Muscle of leg (tissue), 11 donors: ENCODE measurements around the gene NPAS3. TPM values are rescaled to one million over a fixed set of nuclear protein-coding genes. Genes with fewer than 3 reads are reported as not detected.

Source experiments
- DNase-seq: peaks from one replicate; pipeline ENCODE4 v3.0.0; 2013
- H3K27ac ChIP-seq: one replicate; pipeline ENCODE4 v1.5.1; 2013; ENCODE audit warnings: mild to moderate bottlenecking, low read length, control low read depth
- H3K27me3 ChIP-seq: one replicate; pipeline ENCODE4 v1.6.1; 2013; ENCODE audit warnings: low read length; ENCODE audit not compliant: control insufficient read depth, insufficient read depth
- H3K36me3 ChIP-seq: one replicate; pipeline ENCODE4 v1.6.1; 2013; ENCODE audit warnings: low read length; ENCODE audit not compliant: control insufficient read depth, insufficient read depth
- H3K4me1 ChIP-seq: one replicate; pipeline ENCODE4 v1.6.1; 2013; ENCODE audit warnings: low read length; ENCODE audit not compliant: control insufficient read depth, insufficient read depth
- H3K4me3 ChIP-seq: one replicate; pipeline ENCODE4 v1.5.1; 2013; ENCODE audit warnings: low read length, control low read depth
- H3K9me3 ChIP-seq: replicated peaks from 2 replicates; pipeline ENCODE4 v1.6.1; 2013; ENCODE audit warnings: low read depth, low read length; ENCODE audit not compliant: control insufficient read depth
- WGBS: methylation state at CpG from one replicate; pipeline ENCODE4 v1.1.5; 2013; ENCODE audit warnings: missing lambda C conversion rate; ENCODE audit not compliant: insufficient coverage; 5-methylcytosine and 5-hydroxymethylcytosine counted together
- polyA plus RNA-seq, 8 donors: library from polyadenylated mRNA; unstranded; fragments of 120-200 nt; gene quantifications; one replicate each; pipeline versions ENCODE4 v1.2.1 to v1.2.3, GENCODE V29; 2013; ENCODE audit warnings: inconsistent platforms in 1 of 8, low replicate concordance in 1 of 8; ENCODE audit not compliant: insufficient read length in 8 of 8, insufficient read depth in 1 of 8
- total RNA-seq: library from RNA; stranded (reverse); fragments of 120-200 nt; gene quantifications from one replicate; pipeline ENCODE4 v1.2.4, GENCODE V29; 2013

The NPAS3 gene
- total and polyA plus RNA-seq, 9 donors: 3.4 to 7.6 (median 5.1) TPM

- Histone ChIP-seq H3K27me3 (no peaks in the 10 kb centered on the region), H3K27ac (no peak overlapping the region), H3K9me3 (no peaks in the 10 kb centered on the region), H3K36me3 (no peaks in the 10 kb centered on the region), H3K4me3 (no peak overlapping the region), H3K4me1 (no peaks in the 10 kb centered on the region)
- 56% methylated on average over 1 of the region's 3 CpGs for WGBS
- no peak for DNase-seq
Observed at GRCh38 chr14:33650430-33650829, 711.8 kb downstream of the NPAS3 start.

DNA sequence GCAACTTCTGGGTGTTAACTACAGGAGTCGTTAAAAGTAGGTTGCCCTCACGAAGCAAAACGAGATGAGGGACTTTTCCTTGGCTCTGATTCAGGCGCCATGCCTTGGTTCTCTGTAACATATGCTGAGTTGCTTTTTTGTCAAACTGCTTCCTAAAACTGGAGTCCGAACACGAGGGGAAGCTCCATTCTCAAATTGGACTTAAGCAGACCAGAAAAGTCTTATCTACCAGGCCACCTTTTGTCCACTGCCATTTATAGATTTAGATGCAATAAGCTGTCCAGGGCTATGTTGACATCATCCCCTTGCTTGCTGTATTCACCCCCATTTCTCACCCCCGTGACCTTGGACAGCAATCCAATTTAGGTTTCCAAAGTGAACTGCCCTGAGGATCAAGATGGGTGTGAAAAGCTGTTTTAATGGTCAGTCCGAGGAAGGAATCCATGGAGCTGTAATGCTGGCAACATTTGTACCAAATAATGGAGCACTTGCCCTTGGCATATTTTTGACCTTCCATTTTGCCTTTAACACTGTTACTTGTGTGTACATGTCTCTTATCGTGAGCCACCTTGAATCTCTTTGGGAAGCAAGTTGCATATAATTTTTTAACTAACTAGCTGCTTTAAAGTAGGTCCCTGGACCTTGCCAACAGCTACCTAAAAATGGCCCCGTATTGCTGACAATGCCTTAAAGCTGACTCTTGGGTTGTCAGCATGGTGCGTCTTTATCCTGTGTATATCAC lies 714.1 kb downstream of the NPAS3 start:
- 87% methylated on average over 6 of the region's 11 CpGs for WGBS

GRCh38 chr14:33653308-33653695 lies 714.6 kb downstream of the NPAS3 start:
- peak; percentile 9 for DNase-seq
- no peaks in the 10 kb centered on the region for H3K27me3 ChIP-seq
- no peaks in the 10 kb centered on the region for H3K9me3 ChIP-seq
- no peaks in the 10 kb centered on the region for H3K36me3 ChIP-seq
- no peaks in the 10 kb centered on the region for H3K4me1 ChIP-seq
- H3K27ac ChIP-seq: no peak overlapping the region
- H3K4me3 ChIP-seq: no peak overlapping the region
- 83% methylated on average over 1 of the region's 6 CpGs for WGBS

More for the DNA sequence above, 714.1 kb downstream of the NPAS3 start:
- Histone ChIP-seq H3K4me1 (no peaks in the 10 kb centered on the region), H3K36me3 (no peaks in the 10 kb centered on the region), H3K27ac (no peak overlapping the region), H3K4me3 (no peak overlapping the region), H3K27me3 (no peaks in the 10 kb centered on the region), H3K9me3 (no peaks in the 10 kb centered on the region)
- no peak for DNase-seq

DNA sequence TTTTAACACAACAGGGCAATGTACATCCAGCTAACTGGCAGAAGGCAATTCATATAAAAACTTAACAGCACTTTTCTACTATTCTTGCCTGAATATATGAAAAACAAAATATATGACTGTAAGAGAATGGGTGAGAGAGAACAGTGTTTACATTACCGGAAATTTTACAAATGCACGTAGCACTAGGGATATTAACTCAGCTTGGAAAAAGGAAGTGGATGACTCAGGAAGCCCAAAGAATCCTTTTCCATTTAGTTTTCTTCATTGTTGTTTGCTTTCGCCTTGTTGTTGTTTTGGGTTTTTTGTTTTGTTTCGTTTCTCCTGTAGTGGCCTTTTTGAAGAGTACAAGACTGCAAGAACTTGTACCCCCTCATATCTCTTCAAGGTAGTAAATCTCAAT lies 716.7 kb downstream of the NPAS3 start:
- Histone ChIP-seq H3K9me3 (no peaks in the 10 kb centered on the region), H3K27me3 (no peaks in the 10 kb centered on the region), H3K4me1 (no peaks in the 10 kb centered on the region), H3K36me3 (no peaks in the 10 kb centered on the region), H3K4me3 (no peak overlapping the region), H3K27ac (no peak overlapping the region)
- no CpG with 5 or more reads among the region's 4 CpGs for WGBS
- DNase-seq: no peak

DNA sequence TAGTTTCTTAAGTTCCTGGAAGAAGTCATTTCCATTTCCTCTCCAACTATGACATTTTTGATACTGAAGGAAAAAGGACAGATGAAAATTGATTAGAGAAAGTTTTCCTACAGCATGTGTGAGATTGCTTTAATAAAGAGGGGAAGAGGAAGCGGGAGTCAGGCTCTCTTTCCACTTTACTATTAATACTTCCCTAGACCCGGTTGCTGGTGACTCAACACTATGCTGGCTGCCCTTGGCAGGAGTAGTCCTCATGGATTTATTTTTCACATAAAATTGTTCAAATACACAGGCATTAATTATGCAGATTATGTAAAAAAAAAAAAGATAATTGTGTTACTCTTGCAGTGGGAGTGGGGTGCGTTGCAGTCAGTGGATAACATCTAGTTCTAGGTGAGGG lies 718.8 kb downstream of the NPAS3 start:
- no peak overlapping the region for H3K4me3 ChIP-seq
- no peak for DNase-seq
- no peaks in the 10 kb centered on the region for H3K27me3 ChIP-seq
- no peaks in the 10 kb centered on the region for H3K9me3 ChIP-seq
- WGBS: 100% methylated on average over 1 of the region's 3 CpGs
- H3K36me3 ChIP-seq: no peaks in the 10 kb centered on the region
- H3K27ac ChIP-seq: no peak overlapping the region
- no peaks in the 10 kb centered on the region for H3K4me1 ChIP-seq

GRCh38 chr14:33660248-33660647 lies 721.6 kb downstream of the NPAS3 start:
- no peak overlapping the region for H3K4me3 ChIP-seq
- no peaks in the 10 kb centered on the region for H3K4me1 ChIP-seq
- WGBS: 100% methylated on average over 1 of the region's 3 CpGs

GRCh38 chr14:33661101-33661500 lies 722.4 kb downstream of the NPAS3 start:
- WGBS: 71% methylated on average over 1 of the region's 3 CpGs
- H3K4me1 ChIP-seq: no peaks in the 10 kb centered on the region

More at GRCh38 chr14:33660248-33660647, 721.6 kb downstream of the NPAS3 start:
- no peak for DNase-seq
- H3K27ac ChIP-seq: no peak overlapping the region
- no peaks in the 10 kb centered on the region for H3K9me3 ChIP-seq
- H3K27me3 ChIP-seq: no peaks in the 10 kb centered on the region
- H3K36me3 ChIP-seq: no peaks in the 10 kb centered on the region

DNA sequence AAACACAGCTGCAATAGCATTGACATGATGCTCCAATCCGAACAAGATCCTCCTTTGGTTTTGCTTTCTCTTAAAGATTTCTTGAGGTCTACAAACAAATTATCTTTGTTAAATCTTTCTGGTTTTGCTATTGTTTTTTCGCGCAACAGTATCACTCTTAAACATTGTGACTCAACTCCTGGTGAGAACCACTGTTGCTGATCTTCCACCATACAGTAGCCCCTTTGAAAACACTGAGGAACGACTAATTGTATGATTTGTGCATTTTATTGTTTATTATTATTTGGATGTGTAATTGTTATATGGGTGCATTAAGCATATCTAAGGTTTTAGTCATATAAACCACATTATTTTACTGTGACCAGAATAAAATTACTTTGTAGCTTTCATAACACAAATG lies 729.4 kb downstream of the NPAS3 start:
- H3K36me3 ChIP-seq: no peaks in the 10 kb centered on the region
- no peak for DNase-seq
- no peak overlapping the region for H3K4me3 ChIP-seq
- WGBS: no CpG with 5 or more reads among the region's 4 CpGs
- no peaks in the 10 kb centered on the region for H3K4me1 ChIP-seq
- no peaks in the 10 kb centered on the region for H3K9me3 ChIP-seq
- H3K27me3 ChIP-seq: no peaks in the 10 kb centered on the region
- no peak overlapping the region for H3K27ac ChIP-seq

More at GRCh38 chr14:33661101-33661500, 722.4 kb downstream of the NPAS3 start:
- DNase-seq: no peak
- no peak overlapping the region for H3K4me3 ChIP-seq
- no peaks in the 10 kb centered on the region for H3K27me3 ChIP-seq
- no peaks in the 10 kb centered on the region for H3K9me3 ChIP-seq
- no peaks in the 10 kb centered on the region for H3K36me3 ChIP-seq
- H3K27ac ChIP-seq: no peak overlapping the region

DNA sequence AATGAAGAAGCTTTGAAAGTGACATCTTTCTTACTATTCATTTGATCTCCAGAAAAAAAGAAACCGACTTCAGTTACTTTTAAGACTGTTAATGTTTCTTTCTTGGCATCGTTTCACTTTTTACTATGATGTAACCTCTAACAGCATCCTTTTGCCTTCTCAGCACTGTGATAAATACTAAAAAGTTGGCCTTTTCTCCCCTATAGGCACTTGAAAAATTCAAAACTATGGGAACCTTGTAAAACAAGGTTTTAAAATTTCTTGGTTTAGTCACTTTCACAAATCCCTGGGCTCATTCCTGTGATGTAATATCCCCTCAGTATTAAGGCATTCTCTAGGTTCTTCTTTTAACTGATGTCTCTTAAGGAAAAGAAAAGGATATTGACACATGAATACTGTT lies 730.4 kb downstream of the NPAS3 start:
- WGBS: no CpG with 5 or more reads among the region's 2 CpGs
- DNase-seq: peak; percentile 33
- no peak overlapping the region for H3K27ac ChIP-seq
- H3K4me1 ChIP-seq: no peaks in the 10 kb centered on the region
- H3K4me3 ChIP-seq: no peak overlapping the region
- H3K27me3 ChIP-seq: no peaks in the 10 kb centered on the region
- no peaks in the 10 kb centered on the region for H3K9me3 ChIP-seq
- H3K36me3 ChIP-seq: no peaks in the 10 kb centered on the region

DNA sequence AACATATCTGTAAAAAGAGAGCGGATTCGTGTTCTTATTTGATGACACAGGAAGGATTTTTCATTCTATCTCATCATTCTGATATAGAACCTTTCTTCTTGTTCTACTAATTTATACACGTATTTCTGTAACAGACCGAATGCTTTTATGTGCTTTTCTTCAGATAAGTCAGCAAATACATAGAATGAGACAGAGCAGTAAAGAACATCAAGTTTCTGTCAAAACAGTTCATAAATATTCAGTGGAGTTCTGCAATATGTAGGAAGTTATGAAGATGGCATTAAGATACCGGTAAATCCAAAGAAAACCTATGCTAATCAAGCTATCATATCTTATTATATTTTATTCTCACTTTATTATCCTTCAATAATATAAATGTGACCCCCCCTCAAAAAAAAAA lies 731.6 kb downstream of the NPAS3 start:
- Histone ChIP-seq H3K36me3 (no peaks in the 10 kb centered on the region), H3K4me1 (no peaks in the 10 kb centered on the region), H3K27me3 (no peaks in the 10 kb centered on the region), H3K4me3 (no peak overlapping the region), H3K27ac (no peak overlapping the region), H3K9me3 (no peaks in the 10 kb centered on the region)
- whole genome bisulfite sequencing: no CpG with 5 or more reads among the region's 5 CpGs
- DNase-seq: no peak

DNA sequence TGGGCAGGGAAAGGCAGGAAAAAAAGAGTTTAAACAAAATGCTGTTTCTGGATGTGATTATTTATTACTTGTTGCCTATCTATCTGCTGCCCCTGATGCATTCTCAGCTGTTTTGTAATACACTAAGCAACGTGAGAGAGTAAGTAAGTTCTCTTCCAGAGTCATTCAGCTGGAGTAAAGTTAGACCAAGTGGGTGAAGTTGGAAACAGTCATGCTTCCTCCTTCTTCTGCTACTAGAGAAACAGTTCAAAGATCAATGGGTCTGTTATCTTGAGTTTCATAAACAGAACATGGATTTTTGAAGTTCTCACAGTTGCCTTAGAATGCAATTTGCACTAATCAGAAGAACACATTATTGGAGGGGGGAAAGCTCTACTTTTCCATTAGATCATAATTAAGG lies 732.9 kb downstream of the NPAS3 start:
- H3K27ac ChIP-seq: no peak overlapping the region
- no peaks in the 10 kb centered on the region for H3K9me3 ChIP-seq
- DNase-seq: no peak
- no CpG with 5 or more reads among the region's 1 CpG for WGBS
- no peak overlapping the region for H3K4me3 ChIP-seq
- H3K36me3 ChIP-seq: no peaks in the 10 kb centered on the region
- no peaks in the 10 kb centered on the region for H3K27me3 ChIP-seq
- H3K4me1 ChIP-seq: peaks cover 3% of the 10 kb centered on the region
